GM12875 (cell line): Measurements from ENCODE around the gene MLLT10.
"Not testable (repeated sequence)": the region's sequence is repeated elsewhere in the genome, so short reads cannot be mapped to it uniquely, and the experiment has no call there.

Experiments used
- H3K4me3 ChIP-seq: one replicate; pipeline ENCODE4 v1.5.1; 2011; ENCODE audit warnings: low read depth, low read length, control low read depth
- CTCF ChIP-seq: IDR thresholded peaks from 2 replicates; pipeline ENCODE4 v1.5.1; 2011; ENCODE audit warnings: low read depth, mild to moderate bottlenecking, control low read depth, inconsistent platforms, low read length, moderate library complexity, borderline replicate concordance; ENCODE audit not compliant: insufficient read depth

Gene MLLT10

GRCh38 chr10:21547246-21547645 is 13.2 kb downstream of the MLLT10 start:
- no peak for TF ChIP-seq CTCF
- no peak overlapping the region for H3K4me3 ChIP-seq

- no peak for TF ChIP-seq CTCF
- H3K4me3 ChIP-seq = no peak overlapping the region
Observed at GRCh38 chr10:21552638-21553037, 18.6 kb downstream of the MLLT10 start.

GRCh38 chr10:21556527-21556926 is 22.5 kb downstream of the MLLT10 start:
- TF ChIP-seq CTCF = no peak
- no peak overlapping the region for H3K4me3 ChIP-seq

- H3K4me3 ChIP-seq = not testable (repeated sequence)
Observed at GRCh38 chr10:21558984-21559383, 25.0 kb downstream of the MLLT10 start.

- no peak for TF ChIP-seq CTCF
- H3K4me3 ChIP-seq = no peak overlapping the region
Observed at GRCh38 chr10:21570761-21571521, 36.9 kb downstream of the MLLT10 start.

GRCh38 chr10:21572578-21572977 is 38.5 kb downstream of the MLLT10 start:
- no peak for TF ChIP-seq CTCF
- H3K4me3 ChIP-seq = no peak overlapping the region

- not testable (repeated sequence) for H3K4me3 ChIP-seq
Observed at GRCh38 chr10:21574514-21574913, 40.5 kb downstream of the MLLT10 start.

GRCh38 chr10:21579291-21579690 is 45.3 kb downstream of the MLLT10 start:
- TF ChIP-seq CTCF = no peak
- H3K4me3 ChIP-seq = no peak overlapping the region

GRCh38 chr10:21581421-21581834 is 47.4 kb downstream of the MLLT10 start:
- not testable (repeated sequence) for H3K4me3 ChIP-seq
